ENCODE measurements around the gene UFSP2. TPM values are rescaled to one million over a fixed set of nuclear protein-coding genes. Genes with fewer than 3 reads are reported as not detected.

Gene UFSP2, protein sequence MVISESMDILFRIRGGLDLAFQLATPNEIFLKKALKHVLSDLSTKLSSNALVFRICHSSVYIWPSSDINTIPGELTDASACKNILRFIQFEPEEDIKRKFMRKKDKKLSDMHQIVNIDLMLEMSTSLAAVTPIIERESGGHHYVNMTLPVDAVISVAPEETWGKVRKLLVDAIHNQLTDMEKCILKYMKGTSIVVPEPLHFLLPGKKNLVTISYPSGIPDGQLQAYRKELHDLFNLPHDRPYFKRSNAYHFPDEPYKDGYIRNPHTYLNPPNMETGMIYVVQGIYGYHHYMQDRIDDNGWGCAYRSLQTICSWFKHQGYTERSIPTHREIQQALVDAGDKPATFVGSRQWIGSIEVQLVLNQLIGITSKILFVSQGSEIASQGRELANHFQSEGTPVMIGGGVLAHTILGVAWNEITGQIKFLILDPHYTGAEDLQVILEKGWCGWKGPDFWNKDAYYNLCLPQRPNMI
- 17.2 and 31.0 TPM in 2 replicates for total RNA-seq

DNA sequence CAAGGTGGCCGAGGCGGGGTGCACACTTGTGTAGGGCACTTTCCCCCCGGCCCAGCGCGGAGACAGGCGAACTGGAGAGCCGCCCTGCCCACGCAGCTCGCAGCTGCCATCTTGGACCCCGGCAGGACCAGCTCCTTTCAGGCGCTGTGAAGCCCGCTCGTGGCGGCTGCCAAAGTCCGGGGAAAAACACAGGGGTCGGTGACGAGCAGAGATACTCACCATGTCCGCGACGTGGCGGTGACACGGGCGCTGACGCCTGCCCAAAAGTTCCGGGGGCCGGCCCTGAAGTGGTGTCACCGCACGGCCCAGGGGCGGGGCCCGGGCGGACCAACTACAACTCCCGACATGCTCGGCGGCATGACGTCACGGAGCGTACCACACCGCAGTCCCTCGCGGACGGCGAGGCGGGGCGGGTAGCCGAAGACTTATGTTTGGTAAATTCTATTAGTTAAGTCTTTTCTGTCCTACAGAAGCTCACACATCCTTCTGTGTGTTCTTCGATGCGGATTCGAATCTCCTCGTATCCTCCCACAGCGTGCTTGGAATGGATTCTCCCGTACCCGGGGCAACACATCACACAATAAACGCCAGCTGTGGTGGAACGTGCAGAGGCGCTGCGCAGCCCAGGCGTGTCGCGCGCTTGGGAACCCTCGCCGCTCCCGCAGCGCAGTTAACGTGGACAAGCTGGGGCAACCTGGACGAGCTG, at the start of gene UFSP2:
UFSP2 (minus strand) TSS at position 318 of the 706 bp plus-strand sequence; CDS start at position 222, 96 bp downstream.
- DNase-seq (ENCODE audit: extremely low read depth, low read depth, low spot score) = peak; percentile 88

DNA sequence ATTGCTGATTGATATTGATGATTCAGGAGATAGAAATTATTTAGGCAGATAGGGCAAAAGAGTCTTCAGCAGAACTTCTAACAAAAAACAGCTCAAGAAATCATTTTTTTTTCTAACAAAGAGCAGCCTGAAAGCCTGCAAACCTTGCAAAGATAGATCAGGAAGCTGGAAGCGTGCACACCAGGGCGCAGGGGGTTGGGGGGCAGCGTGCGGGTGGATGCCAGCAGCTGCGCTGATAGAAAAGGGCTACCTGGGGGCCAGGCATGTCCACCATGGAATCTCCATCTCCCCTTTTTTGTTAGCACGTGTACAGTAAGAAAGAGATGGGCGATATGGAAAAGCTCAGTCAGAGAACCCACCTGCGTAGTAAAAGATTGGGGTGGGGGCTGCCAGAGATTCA, 47.5 kb upstream of the UFSP2 start:
- no peak for DNase-seq (ENCODE audit: extremely low read depth, low read depth, low spot score)

DNA sequence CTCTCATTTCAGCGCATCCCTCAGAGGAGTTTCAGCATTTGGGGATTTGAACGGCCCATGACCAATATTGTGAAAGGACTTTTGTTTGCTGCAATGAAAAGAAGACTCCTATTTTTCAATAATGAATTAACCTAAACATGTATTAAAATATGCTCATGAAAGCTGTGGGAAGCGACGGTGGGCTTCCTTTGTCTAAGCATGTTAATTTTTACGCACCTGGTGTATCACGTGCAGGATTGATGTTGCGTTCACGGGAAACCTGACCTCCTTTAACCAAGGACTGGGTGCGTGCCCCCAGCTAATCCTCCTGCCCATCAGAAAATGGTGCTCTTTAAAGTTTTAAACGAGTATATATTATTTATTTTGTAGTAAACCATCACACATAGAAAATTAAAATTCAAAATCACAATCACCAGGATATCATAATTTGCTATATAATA, 46.4 kb upstream of the UFSP2 start:
- no peak for DNase-seq (ENCODE audit: extremely low read depth, low read depth, low spot score)

DNA sequence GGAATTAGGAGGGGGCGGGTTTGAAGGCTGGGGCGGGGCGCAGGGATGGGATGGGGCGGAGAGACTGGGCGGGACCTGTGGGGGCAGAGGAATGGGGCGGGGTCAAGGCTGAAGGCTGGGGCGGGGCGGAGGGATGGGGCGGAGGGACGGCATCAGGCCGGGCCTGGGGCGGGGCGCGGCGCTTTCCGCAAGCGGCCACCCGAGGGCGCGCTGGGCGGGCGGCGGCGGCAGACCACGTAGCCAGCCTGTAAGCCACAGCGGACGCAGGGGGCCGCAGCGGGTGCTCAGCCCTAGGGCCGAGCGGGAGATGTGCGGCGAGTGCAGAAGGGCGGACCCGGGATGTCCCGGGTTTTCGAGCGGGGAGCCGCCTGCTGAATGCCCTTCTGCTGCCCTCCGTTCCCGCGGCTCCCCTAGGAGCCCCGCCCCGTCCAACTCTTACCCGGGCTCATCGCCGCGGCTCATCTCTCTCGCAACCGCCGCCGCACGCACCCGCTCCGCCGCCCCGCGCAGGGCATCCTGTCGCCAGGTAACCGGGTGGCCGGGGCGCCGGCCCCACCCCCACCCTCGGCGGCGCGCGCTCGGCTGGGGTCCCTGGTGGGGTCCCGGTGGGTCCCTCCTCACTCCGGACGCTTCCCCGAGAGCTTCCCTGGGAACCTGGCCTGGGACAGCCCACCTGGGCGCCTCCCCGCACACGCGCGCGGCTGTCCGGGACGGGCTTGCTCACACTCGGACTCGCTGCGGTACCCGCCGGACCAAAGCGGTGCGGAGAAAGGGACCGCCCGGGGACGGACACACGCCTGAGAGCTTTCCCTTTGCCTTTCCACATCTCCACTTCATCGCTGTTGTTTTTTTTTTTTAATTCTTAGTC, 45.7 kb upstream of the UFSP2 start, which contains the start of gene CCDC110:
CCDC110 (minus strand) TSS at position 499 of the 868 bp plus-strand sequence; CDS start at position 449, 50 bp downstream.
- no peak for DNase-seq (ENCODE audit: extremely low read depth, low read depth, low spot score)

- no peak for DNase-seq (ENCODE audit: extremely low read depth, low read depth, low spot score)
Measured at GRCh38 chr4:185470501-185471195, 44.9 kb upstream of the UFSP2 start.

DNA sequence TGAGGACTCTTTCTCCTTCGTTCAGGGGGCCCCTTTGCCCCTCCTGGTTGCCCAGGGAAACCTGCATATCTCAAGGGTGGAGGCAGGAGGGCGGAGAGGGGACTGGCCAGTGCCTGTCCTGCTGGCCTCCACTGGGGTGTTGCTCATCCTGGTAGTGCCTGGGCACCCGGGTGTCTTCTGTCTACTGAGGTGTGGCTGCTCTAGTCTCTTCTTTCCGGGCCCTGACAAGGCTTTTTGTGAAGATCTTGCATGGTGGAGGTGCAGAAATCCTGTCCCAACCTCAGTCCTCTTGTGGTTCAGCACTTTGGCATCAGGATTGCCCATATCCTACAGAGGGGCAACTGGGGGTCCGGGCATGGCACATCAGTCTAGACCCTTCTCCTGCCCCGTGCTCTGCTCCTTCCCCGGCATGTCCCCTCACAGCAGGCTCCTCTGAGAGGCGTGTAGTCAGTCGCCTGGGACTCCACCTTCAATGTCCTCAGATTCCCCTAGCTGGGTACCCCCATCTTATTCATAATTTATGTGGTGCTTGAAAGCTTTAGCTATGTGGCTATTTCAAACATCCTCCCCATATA, 43.9 kb upstream of the UFSP2 start:
- DNase-seq (ENCODE audit: extremely low read depth, low read depth, low spot score) = no peak

- DNase-seq (ENCODE audit: extremely low read depth, low read depth, low spot score) = no peak
Measured at GRCh38 chr4:185468999-185469398, 43.2 kb upstream of the UFSP2 start.

DNA sequence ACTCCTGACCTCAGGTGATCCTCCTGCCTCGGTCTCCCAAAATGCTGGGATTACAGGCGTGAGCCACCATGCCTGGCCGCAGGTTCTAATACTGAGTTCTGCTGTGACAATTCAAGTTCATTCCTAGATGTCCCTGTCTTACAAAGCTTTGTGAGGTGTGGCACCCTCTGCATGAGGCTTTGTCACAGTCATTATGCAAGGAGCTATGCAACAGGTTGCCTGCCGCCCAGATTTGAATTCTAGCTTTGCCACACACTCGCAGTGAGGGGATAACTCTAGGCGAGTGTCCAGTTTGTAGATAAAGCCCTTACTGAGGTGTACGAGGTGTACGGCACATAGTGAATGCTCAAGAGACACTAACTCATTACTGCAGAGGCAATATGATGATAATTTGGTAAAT, 42.2 kb upstream of the UFSP2 start:
- no peak for DNase-seq (ENCODE audit: extremely low read depth, low read depth, low spot score)

GRCh38 chr4:185467101-185467500, 41.3 kb upstream of the UFSP2 start:
- DNase-seq (ENCODE audit: extremely low read depth, low read depth, low spot score) = no peak

- no peak for DNase-seq (ENCODE audit: extremely low read depth, low read depth, low spot score)
Measured at GRCh38 chr4:185465707-185466106, 39.9 kb upstream of the UFSP2 start.

DNA sequence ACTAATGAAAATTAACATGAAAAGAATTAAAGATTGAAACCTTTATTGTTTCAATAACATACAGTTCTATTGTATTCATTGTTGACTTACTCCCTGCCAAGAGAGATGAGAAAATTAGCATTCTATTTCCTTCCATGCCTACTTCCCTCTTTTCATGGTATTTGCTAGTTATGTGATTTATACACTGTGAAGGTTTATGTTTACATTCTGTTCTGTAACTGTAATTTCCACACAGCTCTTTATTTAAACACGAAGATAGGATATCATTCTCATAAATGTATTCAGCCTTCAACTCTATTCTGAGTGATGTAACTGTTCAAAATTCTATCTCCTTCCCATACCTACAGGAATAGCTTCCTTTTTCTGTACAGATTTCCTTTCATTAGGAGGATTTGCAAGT, 39.1 kb upstream of the UFSP2 start:
- no peak for DNase-seq (ENCODE audit: extremely low read depth, low read depth, low spot score)

GRCh38 chr4:185464183-185464582, 38.4 kb upstream of the UFSP2 start:
- no peak for DNase-seq (ENCODE audit: extremely low read depth, low read depth, low spot score)

DNA sequence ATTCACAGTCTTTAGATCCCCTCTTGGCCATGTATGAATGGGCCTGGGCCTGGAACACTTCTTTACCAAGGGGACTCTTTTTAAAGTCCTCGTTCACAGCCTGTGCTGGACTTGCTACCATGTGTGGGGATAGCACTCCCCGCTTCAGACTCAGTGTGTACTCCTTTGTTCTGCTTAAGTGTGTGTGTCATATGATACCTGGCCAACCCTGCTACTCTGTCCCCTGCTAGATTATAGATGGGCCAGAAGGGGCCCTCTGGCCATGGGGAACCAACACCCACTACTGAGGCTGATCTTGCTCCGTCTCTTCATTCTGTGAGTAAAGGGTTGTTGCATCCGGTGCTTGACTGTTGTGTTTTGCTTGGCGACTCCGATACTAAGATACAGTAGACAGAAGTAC, 37.8 kb upstream of the UFSP2 start:
- no peak for DNase-seq (ENCODE audit: extremely low read depth, low read depth, low spot score)

- DNase-seq (ENCODE audit: extremely low read depth, low read depth, low spot score) = no peak
Measured at GRCh38 chr4:185461565-185461964, 35.8 kb upstream of the UFSP2 start.

- DNase-seq (ENCODE audit: extremely low read depth, low read depth, low spot score) = no peak
Measured at GRCh38 chr4:185457136-185457535, 31.4 kb upstream of the UFSP2 start.

DNA sequence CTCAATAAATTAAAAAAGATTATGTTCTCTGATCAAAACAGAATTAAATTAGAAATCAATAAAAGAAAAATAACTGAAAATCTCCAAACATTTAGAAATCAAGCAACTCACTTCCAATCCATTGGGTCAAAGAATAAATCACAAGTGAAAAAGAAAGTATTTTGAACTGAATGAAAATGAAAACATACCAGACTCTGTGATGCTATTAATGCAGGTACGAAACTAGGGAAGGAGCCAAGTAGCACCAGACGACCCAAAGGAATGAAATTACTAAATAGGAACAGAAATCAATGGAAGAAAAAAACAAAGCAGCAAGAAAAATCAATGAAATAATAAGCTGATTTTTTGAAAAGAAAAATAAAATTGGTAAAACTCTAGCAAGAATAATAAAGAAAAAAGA, 30.4 kb upstream of the UFSP2 start:
- DNase-seq (ENCODE audit: extremely low read depth, low read depth, low spot score) = no peak

GRCh38 chr4:185445209-185445608, 19.4 kb upstream of the UFSP2 start:
- no peak for DNase-seq (ENCODE audit: extremely low read depth, low read depth, low spot score)

DNA sequence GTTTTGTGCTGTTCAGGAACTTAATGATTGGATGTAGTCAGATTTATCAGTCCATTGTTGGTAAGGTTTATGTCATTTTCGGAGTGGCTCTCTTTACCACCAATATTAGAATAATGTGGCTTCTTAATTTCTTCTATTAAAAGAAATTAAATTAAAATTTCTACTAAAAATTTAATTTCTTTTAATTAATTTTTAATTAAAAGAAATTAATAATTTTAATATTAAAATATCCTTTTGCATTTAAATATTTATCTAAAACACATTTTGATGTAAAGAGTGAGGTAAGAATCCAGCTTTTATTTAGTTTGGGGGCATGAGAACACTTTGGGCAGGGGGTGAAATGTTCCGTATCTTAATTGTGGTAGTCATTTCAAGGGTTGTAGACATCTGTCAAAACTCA, 15.7 kb upstream of the UFSP2 start:
- DNase-seq (ENCODE audit: extremely low read depth, low read depth, low spot score) = no peak

DNA sequence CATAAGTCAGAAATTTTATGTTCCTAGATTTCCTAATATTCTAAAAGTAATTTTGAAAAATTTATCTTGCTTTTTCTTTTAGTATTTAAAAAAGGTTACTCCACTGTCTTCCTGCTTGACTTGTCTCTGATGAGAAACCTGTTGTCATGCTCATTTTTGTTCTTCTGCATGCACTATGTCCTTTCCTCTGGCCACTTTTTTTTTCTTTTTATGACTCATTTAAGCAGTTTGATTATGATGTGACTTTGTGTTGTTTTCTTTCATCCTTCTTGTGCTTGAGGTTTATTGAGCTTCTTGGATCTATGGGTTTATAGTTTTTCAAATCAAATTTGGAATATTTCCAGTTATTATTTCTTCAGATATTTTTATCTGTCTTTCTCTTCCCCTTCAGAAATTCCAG, 12.0 kb upstream of the UFSP2 start:
- DNase-seq (ENCODE audit: extremely low read depth, low read depth, low spot score) = no peak

- no peak for DNase-seq (ENCODE audit: extremely low read depth, low read depth, low spot score)
Measured at GRCh38 chr4:185435466-185435865, 9.7 kb upstream of the UFSP2 start.

Measured in glomerular endothelial cell (primary cell).